GDM1 (cell line): ENCODE data around the gene ASMTL.
"Not testable (repeated sequence)": the region's sequence is repeated elsewhere in the genome, so short reads cannot be mapped to it uniquely, and the experiment has no call there.

Source experiments
- DNase-seq: peaks from one replicate; lab custom pipeline; 2025; lab: John Stamatoyannopoulos, UW

The ASMTL gene

GRCh38 chrX:1453951-1454785 is 1.5 kb upstream of the ASMTL start:
- no peak for DNase-seq

- no peak for DNase-seq
Measured at GRCh38 chrX:1453395-1453783, 680 bp upstream of the ASMTL start.

- DNase-seq: no peak
Measured at GRCh38 chrX:1451661-1452515, 821 bp downstream of the ASMTL start.

- no peak for DNase-seq
Measured at GRCh38 chrX:1451251-1451660, 1.5 kb downstream of the ASMTL start.

- no peak for DNase-seq
Measured at GRCh38 chrX:1450361-1451161, 2.1 kb downstream of the ASMTL start.

- no peak for DNase-seq
Measured at GRCh38 chrX:1449823-1450149, 2.9 kb downstream of the ASMTL start.

GRCh38 chrX:1449036-1449822 is 3.5 kb downstream of the ASMTL start:
- no peak for DNase-seq

- not testable (repeated sequence) for DNase-seq
Measured at GRCh38 chrX:1448573-1449001, 4.1 kb downstream of the ASMTL start.

GRCh38 chrX:1447969-1448572 is 4.6 kb downstream of the ASMTL start:
- DNase-seq: not testable (repeated sequence)

GRCh38 chrX:1446984-1447968 is 5.4 kb downstream of the ASMTL start:
- not testable (repeated sequence) for DNase-seq

GRCh38 chrX:1444561-1445500 is 7.9 kb downstream of the ASMTL start:
- DNase-seq: no peak

- DNase-seq: no peak
Measured at GRCh38 chrX:1443496-1444075, 9.1 kb downstream of the ASMTL start.

GRCh38 chrX:1442724-1443367 is 9.9 kb downstream of the ASMTL start:
- no peak for DNase-seq

GRCh38 chrX:1442016-1442665 is 10.6 kb downstream of the ASMTL start:
- DNase-seq: no peak

- DNase-seq: no peak
Measured at GRCh38 chrX:1440506-1440905, 12.2 kb downstream of the ASMTL start.

- DNase-seq: no peak
Measured at GRCh38 chrX:1435241-1435895, 17.3 kb downstream of the ASMTL start.

- no peak for DNase-seq
Measured at GRCh38 chrX:1434871-1435240, 17.9 kb downstream of the ASMTL start.
